ENCODE results near the gene PLCL2. TPM values are rescaled to one million over a fixed set of nuclear protein-coding genes. Genes with fewer than 3 reads are reported as not detected.
A peak's percentile ranks its signal among the peaks of the same experiment; 100 is the strongest.

The PLCL2 gene
- total RNA-seq, 1 donor from 2014 or later: 26.4 TPM

GRCh38 chr3:16886303-16886683 is 1.5 kb downstream of the PLCL2 start:
- Mint-ChIP-seq H3K27ac (no peak overlapping the region), H3K36me3 (no peaks in the 10 kb centered on the region), H3K4me1 (peaks cover 30% of the 10 kb centered on the region), H3K9me3 (no peaks in the 10 kb centered on the region), H3K27me3 (ENCODE audit: insufficient read depth, low read depth) (peaks cover 2% of the 10 kb centered on the region), H3K4me3 (peak overlapping the region; percentile 95)
- Histone ChIP-seq H3K27ac (no peak overlapping the region), H2AFZ (replicated peaks) (no peak overlapping the region), H3K9ac (peak overlapping the region; percentile 15), H4K20me1 (ENCODE audit: low read depth) (peaks cover 16% of the 10 kb centered on the region), H3K4me2 (peak overlapping the region; percentile 99), H3K9me3 (ENCODE audit: low read depth) (no peaks in the 10 kb centered on the region), H3K27me3 (no peaks in the 10 kb centered on the region), H3K4me3 (peak overlapping the region; percentile 88), H3K4me1 (peaks cover 47% of the 10 kb centered on the region), H3K79me2 (ENCODE audit: low read depth) (peaks cover 62% of the 10 kb centered on the region), H3F3A (ENCODE audit: low read depth) (peaks cover 46% of the 10 kb centered on the region), H3K36me3 (no peaks in the 10 kb centered on the region)
- no peak for DNase-seq (ENCODE audit: low spot score)
- TF ChIP-seq EZH2phosphoT487 (IDR thresholded peaks at IDR 0.05): no peak
- TF ChIP-seq, protein P1, sequence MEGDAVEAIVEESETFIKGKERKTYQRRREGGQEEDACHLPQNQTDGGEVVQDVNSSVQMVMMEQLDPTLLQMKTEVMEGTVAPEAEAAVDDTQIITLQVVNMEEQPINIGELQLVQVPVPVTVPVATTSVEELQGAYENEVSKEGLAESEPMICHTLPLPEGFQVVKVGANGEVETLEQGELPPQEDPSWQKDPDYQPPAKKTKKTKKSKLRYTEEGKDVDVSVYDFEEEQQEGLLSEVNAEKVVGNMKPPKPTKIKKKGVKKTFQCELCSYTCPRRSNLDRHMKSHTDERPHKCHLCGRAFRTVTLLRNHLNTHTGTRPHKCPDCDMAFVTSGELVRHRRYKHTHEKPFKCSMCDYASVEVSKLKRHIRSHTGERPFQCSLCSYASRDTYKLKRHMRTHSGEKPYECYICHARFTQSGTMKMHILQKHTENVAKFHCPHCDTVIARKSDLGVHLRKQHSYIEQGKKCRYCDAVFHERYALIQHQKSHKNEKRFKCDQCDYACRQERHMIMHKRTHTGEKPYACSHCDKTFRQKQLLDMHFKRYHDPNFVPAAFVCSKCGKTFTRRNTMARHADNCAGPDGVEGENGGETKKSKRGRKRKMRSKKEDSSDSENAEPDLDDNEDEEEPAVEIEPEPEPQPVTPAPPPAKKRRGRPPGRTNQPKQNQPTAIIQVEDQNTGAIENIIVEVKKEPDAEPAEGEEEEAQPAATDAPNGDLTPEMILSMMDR (IDR thresholded peaks at IDR 0.05): no peak
- TF ChIP-seq EZH2 (IDR thresholded peaks at IDR 0.05): no peak

DNA sequence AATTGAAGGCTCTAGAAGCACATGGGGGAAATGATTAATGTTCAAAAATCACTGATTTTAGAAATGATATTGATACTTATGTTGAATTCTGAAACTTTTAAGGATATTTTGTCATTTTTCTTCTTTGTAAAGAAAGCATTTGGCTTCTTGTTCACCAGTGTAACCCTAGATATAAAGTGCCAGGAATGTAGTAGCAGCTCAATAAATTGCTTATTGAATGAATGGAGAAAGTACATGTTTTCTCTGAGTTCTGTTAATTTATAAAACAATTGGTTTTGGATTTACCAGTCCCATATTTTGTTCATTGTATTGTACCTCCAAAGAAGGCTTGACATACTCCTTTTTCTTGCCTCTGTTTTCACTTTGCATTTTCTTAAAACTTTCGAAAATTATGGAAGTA is 2.4 kb downstream of the PLCL2 start:
- Histone ChIP-seq H3K4me2 (peak overlapping the region; percentile 12), H3K27me3 (no peaks in the 10 kb centered on the region), H3K4me3 (no peak overlapping the region), H3K9ac (no peak overlapping the region), H3K36me3 (no peaks in the 10 kb centered on the region), H3K4me1 (peaks cover 49% of the 10 kb centered on the region), H3K27ac (no peak overlapping the region), H3K79me2 (ENCODE audit: low read depth) (peaks cover 70% of the 10 kb centered on the region), H4K20me1 (ENCODE audit: low read depth) (peaks cover 16% of the 10 kb centered on the region), H3K9me3 (ENCODE audit: low read depth) (no peaks in the 10 kb centered on the region), H2AFZ (replicated peaks) (no peak overlapping the region), H3F3A (ENCODE audit: low read depth) (peaks cover 48% of the 10 kb centered on the region)
- H3K4me3 Mint-ChIP-seq: peak overlapping the region; percentile 61
- H3K27ac Mint-ChIP-seq: no peak overlapping the region
- H3K4me1 Mint-ChIP-seq: peaks cover 30% of the 10 kb centered on the region
- peaks cover 2% of the 10 kb centered on the region for H3K27me3 Mint-ChIP-seq (ENCODE audit: insufficient read depth, low read depth)
- no peaks in the 10 kb centered on the region for H3K36me3 Mint-ChIP-seq
- no peaks in the 10 kb centered on the region for H3K9me3 Mint-ChIP-seq
- DNase-seq (ENCODE audit: low spot score): no peak
- TF ChIP-seq EZH2 (IDR thresholded peaks at IDR 0.05) (no peak), EZH2phosphoT487 (IDR thresholded peaks at IDR 0.05) (no peak)
- TF ChIP-seq, protein P1 (IDR thresholded peaks at IDR 0.05): no peak

- H3K36me3 Mint-ChIP-seq: no peaks in the 10 kb centered on the region
- no peak overlapping the region for H3K9ac ChIP-seq
- H3K4me3 ChIP-seq: no peak overlapping the region
- no peak overlapping the region for H3K27ac ChIP-seq
- peaks cover 83% of the 10 kb centered on the region for H3K79me2 ChIP-seq (ENCODE audit: low read depth)
- H3F3A ChIP-seq (ENCODE audit: low read depth): peaks cover 37% of the 10 kb centered on the region
- H3K27ac Mint-ChIP-seq: no peak overlapping the region
- no peaks in the 10 kb centered on the region for H3K9me3 ChIP-seq (ENCODE audit: low read depth)
- H2AFZ ChIP-seq (replicated peaks): no peak overlapping the region
- H4K20me1 ChIP-seq (ENCODE audit: low read depth): peaks cover 16% of the 10 kb centered on the region
- no peaks in the 10 kb centered on the region for H3K27me3 Mint-ChIP-seq (ENCODE audit: insufficient read depth, low read depth)
- H3K9me3 Mint-ChIP-seq: no peaks in the 10 kb centered on the region
- H3K4me3 Mint-ChIP-seq: no peak overlapping the region
- no peak for TF ChIP-seq EZH2phosphoT487 (IDR thresholded peaks at IDR 0.05)
- TF ChIP-seq, protein P1 (IDR thresholded peaks at IDR 0.05): no peak
- peaks cover 42% of the 10 kb centered on the region for H3K4me1 ChIP-seq
- no peaks in the 10 kb centered on the region for H3K27me3 ChIP-seq
- peaks cover 30% of the 10 kb centered on the region for H3K4me1 Mint-ChIP-seq
- H3K36me3 ChIP-seq: no peaks in the 10 kb centered on the region
- DNase-seq (ENCODE audit: low spot score): no peak
- H3K4me2 ChIP-seq: no peak overlapping the region
These were observed 3.6 kb downstream of the PLCL2 start for GRCh38 chr3:16888356-16888755.
